H1 (cell line): Measurements from ENCODE around the gene TRIP13.

ENCODE experiments used
- ATF3 ChIP-seq: IDR thresholded peaks from 2 replicates; pipeline ENCODE4 v1.6.1; 2011; ENCODE audit warnings: low read depth, mild to moderate bottlenecking, low read length; ENCODE audit not compliant: insufficient read depth
- JUND ChIP-seq: IDR thresholded peaks from 2 replicates; pipeline ENCODE4 v1.6.1; 2011; ENCODE audit warnings: mild to moderate bottlenecking, improper control_type of control experiment, low read length

GRCh38 chr5:945691-946551 is 53.2 kb downstream of the TRIP13 start:
- no peak for TF ChIP-seq JUND
- TF ChIP-seq ATF3: no peak
